OCI-LY3 (cell line): ENCODE measurements around the gene POP7.

Source experiments
- EZH2phosphoT487 ChIP-seq: fragments of 200-600 bp; shearing (Covaris generic); IDR thresholded peaks from 2 replicates; pipeline ENCODE4 v1.6.1; 2018; ENCODE audit warnings: antibody characterized with exemption, mixed run types, low read depth
- TF ChIP-seq, protein P1 (sequence below): fragments of 200-600, 300-600 bp; sonication (generic); IDR thresholded peaks from 2 replicates; pipeline ENCODE4 v1.5.1; 2014; ENCODE audit warnings: antibody characterized with exemption, low read length, low read depth

DNA sequence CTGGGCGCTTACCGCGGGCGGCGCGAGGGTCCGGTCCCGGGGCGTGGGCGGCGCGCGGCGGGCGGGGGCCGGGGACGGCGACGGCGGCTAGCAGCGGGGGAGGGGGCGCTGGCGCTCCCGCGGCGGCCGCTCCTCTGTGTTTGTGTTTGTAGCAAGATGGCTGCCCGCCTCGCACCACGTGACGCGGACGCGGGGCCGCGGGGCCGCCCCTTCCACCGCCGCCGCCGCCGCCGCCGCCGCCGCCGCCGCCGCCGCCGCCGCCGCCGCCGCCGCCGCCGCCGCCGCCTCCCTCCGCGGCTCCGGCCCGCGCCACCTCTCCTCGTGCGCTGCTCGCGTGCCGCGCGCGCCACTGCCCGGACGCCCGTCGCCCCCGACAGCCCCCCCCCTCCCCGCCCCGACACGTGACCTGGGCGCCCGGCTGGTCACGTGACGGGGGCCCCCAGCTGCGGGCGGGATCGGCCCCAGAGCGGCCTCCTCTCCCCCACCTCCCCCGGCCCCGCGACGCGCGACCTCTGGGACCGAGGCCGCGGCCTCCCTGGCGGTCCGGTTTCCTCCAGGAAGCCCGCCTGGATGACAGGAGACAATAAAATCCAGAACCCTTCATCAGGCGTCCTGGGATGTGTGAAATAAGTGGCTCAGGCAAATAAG is 11.7 kb upstream of the POP7 start, which contains the start of gene GIGYF1:
- TF ChIP-seq, protein P1, sequence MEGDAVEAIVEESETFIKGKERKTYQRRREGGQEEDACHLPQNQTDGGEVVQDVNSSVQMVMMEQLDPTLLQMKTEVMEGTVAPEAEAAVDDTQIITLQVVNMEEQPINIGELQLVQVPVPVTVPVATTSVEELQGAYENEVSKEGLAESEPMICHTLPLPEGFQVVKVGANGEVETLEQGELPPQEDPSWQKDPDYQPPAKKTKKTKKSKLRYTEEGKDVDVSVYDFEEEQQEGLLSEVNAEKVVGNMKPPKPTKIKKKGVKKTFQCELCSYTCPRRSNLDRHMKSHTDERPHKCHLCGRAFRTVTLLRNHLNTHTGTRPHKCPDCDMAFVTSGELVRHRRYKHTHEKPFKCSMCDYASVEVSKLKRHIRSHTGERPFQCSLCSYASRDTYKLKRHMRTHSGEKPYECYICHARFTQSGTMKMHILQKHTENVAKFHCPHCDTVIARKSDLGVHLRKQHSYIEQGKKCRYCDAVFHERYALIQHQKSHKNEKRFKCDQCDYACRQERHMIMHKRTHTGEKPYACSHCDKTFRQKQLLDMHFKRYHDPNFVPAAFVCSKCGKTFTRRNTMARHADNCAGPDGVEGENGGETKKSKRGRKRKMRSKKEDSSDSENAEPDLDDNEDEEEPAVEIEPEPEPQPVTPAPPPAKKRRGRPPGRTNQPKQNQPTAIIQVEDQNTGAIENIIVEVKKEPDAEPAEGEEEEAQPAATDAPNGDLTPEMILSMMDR = no peak
- no peak for TF ChIP-seq EZH2phosphoT487
